Measurements from ENCODE around the gene GNAL.
A peak's percentile ranks its signal among the peaks of the same experiment; 100 is the strongest.

DNA sequence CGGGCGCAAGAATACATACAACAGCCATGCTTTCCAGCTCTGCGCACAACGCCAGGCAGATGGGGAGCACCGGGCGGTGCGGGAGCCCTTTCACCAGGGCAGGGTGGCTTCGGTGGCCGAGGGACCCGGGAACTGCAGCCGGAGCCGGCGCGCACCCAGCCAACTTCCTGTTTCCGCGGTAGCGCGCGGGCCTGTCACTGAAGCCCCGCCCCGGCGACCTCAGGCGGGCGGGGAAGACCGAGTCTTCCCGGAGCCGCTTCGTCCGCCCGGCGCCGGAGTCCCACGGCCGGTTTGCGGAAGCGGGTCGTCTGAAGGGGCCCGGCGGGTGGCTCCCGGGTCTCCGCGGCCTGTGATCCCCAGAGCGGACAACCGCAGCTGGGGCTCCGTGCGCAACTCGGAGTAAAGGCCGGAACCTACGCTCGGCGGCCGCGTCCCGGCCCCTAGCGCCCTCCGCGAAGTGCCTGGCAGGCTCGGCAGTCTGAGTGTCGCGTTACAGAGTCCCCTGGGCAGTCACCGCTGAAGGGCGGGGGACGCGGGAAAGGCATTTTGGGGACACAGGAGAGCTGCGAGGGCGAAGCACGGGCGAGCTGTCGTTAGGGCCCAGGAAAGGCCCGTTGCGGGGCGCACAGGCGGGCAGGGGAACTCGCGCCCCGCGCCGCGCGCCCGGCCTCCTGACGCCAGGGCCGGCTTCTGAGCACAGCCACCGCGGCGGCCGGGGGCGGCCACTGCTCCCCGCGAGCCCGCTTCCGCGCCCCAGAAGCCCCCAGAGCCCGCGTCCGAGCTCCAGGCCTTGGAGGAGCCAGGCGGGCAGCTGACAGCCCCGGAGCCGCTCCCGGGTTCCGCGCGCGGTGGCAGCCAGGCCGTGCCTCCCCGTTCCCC, 219.4 kb downstream of the GNAL start, which contains the start of gene MPPE1:
- TF ChIP-seq, protein P1, sequence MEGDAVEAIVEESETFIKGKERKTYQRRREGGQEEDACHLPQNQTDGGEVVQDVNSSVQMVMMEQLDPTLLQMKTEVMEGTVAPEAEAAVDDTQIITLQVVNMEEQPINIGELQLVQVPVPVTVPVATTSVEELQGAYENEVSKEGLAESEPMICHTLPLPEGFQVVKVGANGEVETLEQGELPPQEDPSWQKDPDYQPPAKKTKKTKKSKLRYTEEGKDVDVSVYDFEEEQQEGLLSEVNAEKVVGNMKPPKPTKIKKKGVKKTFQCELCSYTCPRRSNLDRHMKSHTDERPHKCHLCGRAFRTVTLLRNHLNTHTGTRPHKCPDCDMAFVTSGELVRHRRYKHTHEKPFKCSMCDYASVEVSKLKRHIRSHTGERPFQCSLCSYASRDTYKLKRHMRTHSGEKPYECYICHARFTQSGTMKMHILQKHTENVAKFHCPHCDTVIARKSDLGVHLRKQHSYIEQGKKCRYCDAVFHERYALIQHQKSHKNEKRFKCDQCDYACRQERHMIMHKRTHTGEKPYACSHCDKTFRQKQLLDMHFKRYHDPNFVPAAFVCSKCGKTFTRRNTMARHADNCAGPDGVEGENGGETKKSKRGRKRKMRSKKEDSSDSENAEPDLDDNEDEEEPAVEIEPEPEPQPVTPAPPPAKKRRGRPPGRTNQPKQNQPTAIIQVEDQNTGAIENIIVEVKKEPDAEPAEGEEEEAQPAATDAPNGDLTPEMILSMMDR (IDR thresholded peaks at IDR 0.05) = peak; percentile 4
- TF ChIP-seq EZH2 (IDR thresholded peaks at IDR 0.05) = peak; percentile 37

Measured in neural progenitor cell (in vitro differentiated cells).